H1 (cell line): ENCODE results near the gene DNAJC24. TPM values are rescaled to one million over a fixed set of nuclear protein-coding genes. Genes with fewer than 3 reads are reported as not detected.

ENCODE experiments used
- CTCF ChIA-PET: fragments of 300-600 bp; sonication (Branson Sonifier 250); formaldehyde crosslinking; loops from one replicate; lab custom pipeline; 2021; ENCODE audit not compliant: partially characterized antibody; lab: Charles Lee
- POLR2A ChIA-PET: fragments of 300-600 bp; sonication (Branson Sonifier 250); formaldehyde crosslinking; loops from one replicate; lab custom pipeline; 2021; ENCODE audit warnings: inconsistent platforms; ENCODE audit not compliant: partially characterized antibody; lab: Charles Lee
- DNase-seq, 2 experiments: peaks; one replicate each; pipeline versions ENCODE4 v3.0.0 to v3.0.0-alpha.2; 2010 to 2022; ENCODE audit warnings: low spot score in 2 of 2, low read depth in 1 of 2, mixed read lengths in 1 of 2
- FAIRE-seq: peaks from 2 replicates; lab custom pipeline; 2011; peaks lifted over from hg19 to GRCh38; lab: Jason Lieb, UNC
- H2AFZ ChIP-seq: 2 replicates; pipeline ENCODE4 v1.8.1; 2012; ENCODE audit warnings: low read length, inconsistent platforms
- H2AK5ac ChIP-seq: 2 replicates; pipeline ENCODE4 v1.6.1; 2013; ENCODE audit warnings: low read depth, low read length
- H2BK120ac ChIP-seq: replicated peaks from 2 replicates; pipeline ENCODE3; 2013; ENCODE audit warnings: low read depth, low read length, inconsistent platforms
- H2BK12ac ChIP-seq: 2 replicates; pipeline ENCODE4 v1.6.1; 2013; ENCODE audit warnings: low read depth, low read length
- H2BK15ac ChIP-seq: 2 replicates; pipeline ENCODE4 v1.6.1; 2013; ENCODE audit warnings: low read length
- H2BK20ac ChIP-seq: 2 replicates; pipeline ENCODE4 v1.6.1; 2013; ENCODE audit warnings: low read length
- H2BK5ac ChIP-seq: 2 replicates; pipeline ENCODE4 v1.6.1; 2013; ENCODE audit warnings: low read depth, low read length
- H3K14ac ChIP-seq: 2 replicates; pipeline ENCODE4 v1.6.1; 2013; ENCODE audit warnings: inconsistent platforms; ENCODE audit not compliant: insufficient read length
- H3K18ac ChIP-seq: 2 replicates; pipeline ENCODE4 v1.6.1; 2013; ENCODE audit warnings: low read length; ENCODE audit errors: extremely low read depth
- H3K23ac ChIP-seq: 2 replicates; pipeline ENCODE4 v1.6.1; 2013; ENCODE audit warnings: inconsistent platforms; ENCODE audit not compliant: insufficient read length
- H3K23me2 ChIP-seq: 2 replicates; pipeline ENCODE4 v1.6.1; 2013; ENCODE audit warnings: low read depth, low read length
- H3K27ac ChIP-seq: 2 replicates; pipeline ENCODE4 v1.6.1; 2011; ENCODE audit warnings: low read depth, low read length, inconsistent platforms
- H3K27me3 ChIP-seq, 4 experiments: replicated peaks in 1 of 4; 1 replicate in 1 of 4; 2 replicates in 3 of 4; pipeline versions ENCODE4 v1.6.1 to v1.8.1; 2011 to 2013; ENCODE audit warnings: low read length in 3 of 4, mild to moderate bottlenecking in 3 of 4, inconsistent platforms in 2 of 4, mixed read lengths in 2 of 4, moderate library complexity in 1 of 4; ENCODE audit not compliant: control insufficient read depth in 3 of 4, insufficient read depth in 3 of 4; ENCODE audit errors: extremely low read depth in 1 of 4
- H3K36me3 ChIP-seq, 4 experiments: 2 replicates each; pipeline versions ENCODE4 v1.6.1 to v1.8.1; 2011 to 2013; ENCODE audit warnings: mild to moderate bottlenecking in 4 of 4, low read length in 3 of 4, moderate library complexity in 2 of 4, control low read depth in 1 of 4, inconsistent platforms in 1 of 4; ENCODE audit not compliant: insufficient read depth in 4 of 4, control insufficient read depth in 2 of 4
- H3K4ac ChIP-seq: replicated peaks from 2 replicates; pipeline ENCODE3; 2013; ENCODE audit warnings: low read length, low read depth, mixed read lengths, inconsistent platforms; ENCODE audit not compliant: insufficient read length
- H3K4me1 ChIP-seq, 4 experiments: replicated peaks in 1 of 4; 1 replicate in 1 of 4; 2 replicates in 3 of 4; pipeline versions ENCODE4 v1.6.1 to v1.8.1; 2011 to 2013; ENCODE audit warnings: low read length in 3 of 4, inconsistent platforms in 2 of 4, mixed read lengths in 1 of 4; ENCODE audit not compliant: insufficient read depth in 4 of 4, control insufficient read depth in 3 of 4
- H3K4me2 ChIP-seq, 2 experiments: 2 replicates each; pipeline versions ENCODE4 v1.6.1 to v1.8.1; 2011 to 2013; ENCODE audit warnings: low read depth in 2 of 2, low read length in 2 of 2, control low read depth in 1 of 2, inconsistent platforms in 1 of 2, mild to moderate bottlenecking in 1 of 2; ENCODE audit not compliant: insufficient read depth in 1 of 2
- H3K4me3 ChIP-seq, 4 experiments: fragments of 200-600, 300-600 bp in 1 of 4; sonication (generic), shearing (Covaris generic), sonication (Bioruptor Twin) in 1 of 4; 2 replicates each; pipeline versions ENCODE4 v1.5.1 to v1.8.1; 2011 to 2016; ENCODE audit warnings: low read length in 4 of 4, low read depth in 3 of 4, control low read depth in 2 of 4, inconsistent platforms in 2 of 4, mild to moderate bottlenecking in 2 of 4, mixed read lengths in 1 of 4, moderate library complexity in 1 of 4; ENCODE audit not compliant: insufficient read depth in 2 of 4; ENCODE audit errors: extremely low read depth in 1 of 4
- H3K56ac ChIP-seq: replicated peaks from 2 replicates; pipeline ENCODE3; 2013; ENCODE audit warnings: low read depth, mild to moderate bottlenecking, mixed read lengths, low read length, inconsistent platforms; ENCODE audit not compliant: insufficient read length
- H3K79me1 ChIP-seq: 2 replicates; pipeline ENCODE4 v1.6.1; 2013; ENCODE audit warnings: low read depth, low read length, control low read depth
- H3K79me2 ChIP-seq, 2 experiments: 2 replicates each; pipeline versions ENCODE4 v1.6.1 to v1.8.1; 2012 to 2013; ENCODE audit warnings: low read length in 2 of 2, mild to moderate bottlenecking in 2 of 2, inconsistent platforms in 1 of 2; ENCODE audit not compliant: insufficient read depth in 2 of 2, control insufficient read depth in 1 of 2
- H3K9ac ChIP-seq, 4 experiments: replicated peaks in 1 of 4; 1 replicate in 1 of 4; 2 replicates in 3 of 4; pipeline versions ENCODE4 v1.6.1 to v1.8.1; 2011 to 2013; ENCODE audit warnings: low read depth in 3 of 4, low read length in 3 of 4, control low read depth in 2 of 4, mild to moderate bottlenecking in 2 of 4, moderate library complexity in 2 of 4, inconsistent platforms in 1 of 4; ENCODE audit errors: extremely low read depth in 1 of 4
- H3K9me3 ChIP-seq, 2 experiments: 2 replicates each; pipeline versions ENCODE4 v1.6.1 to v1.8.1; 2012 to 2013; ENCODE audit warnings: mild to moderate bottlenecking in 2 of 2, moderate library complexity in 2 of 2, control low read depth in 1 of 2, inconsistent platforms in 1 of 2, low read depth in 1 of 2, low read length in 1 of 2, mixed read lengths in 1 of 2; ENCODE audit not compliant: insufficient read depth in 2 of 2
- H4K20me1 ChIP-seq, 2 experiments: replicated peaks in 1 of 2; 2 replicates each; pipeline versions ENCODE3 to v1.8.1; 2011 to 2013; ENCODE audit warnings: inconsistent platforms in 2 of 2, low read length in 2 of 2, mild to moderate bottlenecking in 1 of 2; ENCODE audit not compliant: insufficient read depth in 2 of 2, control insufficient read depth in 1 of 2
- H4K5ac ChIP-seq: 2 replicates; pipeline ENCODE4 v1.6.1; 2013; ENCODE audit warnings: low read length, low read depth, mixed read lengths, inconsistent platforms; ENCODE audit not compliant: insufficient read length
- H4K8ac ChIP-seq: 2 replicates; pipeline ENCODE4 v1.8.0; 2013; ENCODE audit warnings: mild to moderate bottlenecking, moderate library complexity, low read length, inconsistent platforms; ENCODE audit not compliant: insufficient read depth; ENCODE audit errors: extremely low read depth
- H4K91ac ChIP-seq: replicated peaks from 2 replicates; pipeline ENCODE3; 2013; ENCODE audit warnings: low read length, mixed read lengths, inconsistent platforms; ENCODE audit not compliant: insufficient read length
- WGBS, 2 experiments: shearing (Covaris generic) in 1 of 2; methylation state at CpG; one replicate each; pipeline versions ENCODE4 v1.1.6 to v1.1.7; 2013 to 2015; ENCODE audit warnings: low lambda C conversion rate in 2 of 2, mixed read lengths in 2 of 2, inconsistent platforms in 1 of 2, low coverage in 1 of 2, missing lambda C conversion rate in 1 of 2; ENCODE audit not compliant: insufficient replicate concordance in 2 of 2, insufficient coverage in 1 of 2, insufficient read length in 1 of 2; ENCODE audit errors: extremely low coverage in 1 of 2, missing lambda C conversion rate in 1 of 2; 5-methylcytosine and 5-hydroxymethylcytosine counted together
- polyA plus RNA-seq, 7 experiments: library from polyadenylated mRNA; depleted of rRNA in 3 of 7; stranded (reverse) in 5 of 7; unstranded in 2 of 7; fragments of >200 nt in 5 of 7; fragments of 200-250 nt in 2 of 7; gene quantifications; 1 replicate in 5 of 7; 2 replicates in 1 of 7; 4 replicates in 1 of 7; pipeline versions ENCODE4 v1.2.1 to v1.2.3, GENCODE V29; 2011 to 2013; ENCODE audit warnings: missing spikeins in 2 of 7, mixed read lengths in 2 of 7
- total RNA-seq: library from RNA; stranded (reverse); fragmentation: NEBNext Ultra II Directional; extraction: Animal tissue kit (Norgen Biotek cat#: 25700); gene quantifications from 2 replicates; pipeline ENCODE4 v1.2.1, GENCODE V29; 2021
- TF ChIP-seq, protein P1 (sequence below): IDR thresholded peaks from 2 replicates; pipeline ENCODE4 v1.6.1; 2012; ENCODE audit warnings: low read length, inconsistent platforms

DNAJC24 gene
- total and polyA plus RNA-seq, 2 of the 8 experiments (the other 6 are each of a cell fraction or from before 2014, with no cell fraction given): 7.2 to 21.1 TPM

DNA sequence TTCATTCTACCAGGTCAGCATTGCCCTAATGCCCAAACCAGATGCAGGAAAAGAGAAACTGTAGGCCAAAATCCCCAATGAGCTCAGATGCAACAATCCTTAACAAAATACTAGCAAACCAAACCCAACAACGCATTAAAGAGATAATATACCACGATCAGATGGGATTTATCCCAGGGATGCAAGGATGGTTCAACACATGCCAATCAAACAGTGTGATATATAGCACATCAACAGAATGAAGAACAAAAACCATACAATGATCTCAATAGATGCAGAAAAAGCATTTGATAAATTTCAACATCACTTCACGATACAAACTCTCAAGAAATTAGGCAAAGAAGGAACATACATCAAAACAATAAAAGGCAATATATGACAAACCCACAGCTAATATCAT lies 94.8 kb downstream of the DNAJC24 start:
- Histone ChIP-seq H3K23ac (no peak overlapping the region), H3K4ac (no peak overlapping the region), H2BK15ac (no peak overlapping the region), H3K36me3 (peaks cover 0 to 5% (median 1%) of the 10 kb centered on the region in 4 experiments; a peak in 4 of 8 replicates), H3K4me3 (no peak overlapping the region), H3K18ac (no peak overlapping the region), H2BK120ac (no peak overlapping the region), H4K8ac (no peak overlapping the region), H3K56ac (no peak overlapping the region), H3K79me1 (no peaks in the 10 kb centered on the region), H3K79me2 (peaks cover 0 to 10% of the 10 kb centered on the region in 2 experiments; a peak in 2 of 4 replicates), H4K5ac (no peak overlapping the region)
- DNase-seq: no peak
- FAIRE-seq: peak; percentile 36
- TF ChIP-seq, protein P1, sequence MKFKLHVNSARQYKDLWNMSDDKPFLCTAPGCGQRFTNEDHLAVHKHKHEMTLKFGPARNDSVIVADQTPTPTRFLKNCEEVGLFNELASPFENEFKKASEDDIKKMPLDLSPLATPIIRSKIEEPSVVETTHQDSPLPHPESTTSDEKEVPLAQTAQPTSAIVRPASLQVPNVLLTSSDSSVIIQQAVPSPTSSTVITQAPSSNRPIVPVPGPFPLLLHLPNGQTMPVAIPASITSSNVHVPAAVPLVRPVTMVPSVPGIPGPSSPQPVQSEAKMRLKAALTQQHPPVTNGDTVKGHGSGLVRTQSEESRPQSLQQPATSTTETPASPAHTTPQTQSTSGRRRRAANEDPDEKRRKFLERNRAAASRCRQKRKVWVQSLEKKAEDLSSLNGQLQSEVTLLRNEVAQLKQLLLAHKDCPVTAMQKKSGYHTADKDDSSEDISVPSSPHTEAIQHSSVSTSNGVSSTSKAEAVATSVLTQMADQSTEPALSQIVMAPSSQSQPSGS: no peak
- TF ChIP-seq, all 59 proteins: peak for 0
- H3K4me1 ChIP-seq: no peaks in the 10 kb centered on the region
- H2AK5ac ChIP-seq: no peak overlapping the region
- WGBS, 2 experiments: 90% methylated on average over 3 of the region's 3 CpGs; no CpG with 5 or more reads in 1 of the 2 experiments
- H3K9me3 ChIP-seq: peaks cover 0 to 11% of the 10 kb centered on the region in 2 experiments; a peak in 1 of 4 replicates
- no peak overlapping the region for H3K9ac ChIP-seq
- no peak overlapping the region for H3K14ac ChIP-seq
- H3K4me2 ChIP-seq: no peak overlapping the region
- H3K23me2 ChIP-seq: no peaks in the 10 kb centered on the region
- H3K27ac ChIP-seq: no peak overlapping the region
- no peak overlapping the region for H4K91ac ChIP-seq
- H4K20me1 ChIP-seq: no peaks in the 10 kb centered on the region
- ChIA-PET POLR2A (interaction anchor here (0.7 kb wide), 1 partner anchor 767 kb away, joined by 3 read pairs; no protein-coding TSS in a partner anchor), CTCF (no interaction called here)
- H2BK5ac ChIP-seq: no peak overlapping the region
- H2BK20ac ChIP-seq: no peak overlapping the region
- no peak overlapping the region for H2AFZ ChIP-seq
- no peaks in the 10 kb centered on the region for H3K27me3 ChIP-seq
- H2BK12ac ChIP-seq: no peak overlapping the region
